ENCODE measurements around the gene MON2.
A peak's percentile ranks its signal among the peaks of the same experiment; 100 is the strongest.
"Not testable (repeated sequence)": the region's sequence is repeated elsewhere in the genome, so short reads cannot be mapped to it uniquely, and the experiment has no call there.

Gene MON2, protein sequence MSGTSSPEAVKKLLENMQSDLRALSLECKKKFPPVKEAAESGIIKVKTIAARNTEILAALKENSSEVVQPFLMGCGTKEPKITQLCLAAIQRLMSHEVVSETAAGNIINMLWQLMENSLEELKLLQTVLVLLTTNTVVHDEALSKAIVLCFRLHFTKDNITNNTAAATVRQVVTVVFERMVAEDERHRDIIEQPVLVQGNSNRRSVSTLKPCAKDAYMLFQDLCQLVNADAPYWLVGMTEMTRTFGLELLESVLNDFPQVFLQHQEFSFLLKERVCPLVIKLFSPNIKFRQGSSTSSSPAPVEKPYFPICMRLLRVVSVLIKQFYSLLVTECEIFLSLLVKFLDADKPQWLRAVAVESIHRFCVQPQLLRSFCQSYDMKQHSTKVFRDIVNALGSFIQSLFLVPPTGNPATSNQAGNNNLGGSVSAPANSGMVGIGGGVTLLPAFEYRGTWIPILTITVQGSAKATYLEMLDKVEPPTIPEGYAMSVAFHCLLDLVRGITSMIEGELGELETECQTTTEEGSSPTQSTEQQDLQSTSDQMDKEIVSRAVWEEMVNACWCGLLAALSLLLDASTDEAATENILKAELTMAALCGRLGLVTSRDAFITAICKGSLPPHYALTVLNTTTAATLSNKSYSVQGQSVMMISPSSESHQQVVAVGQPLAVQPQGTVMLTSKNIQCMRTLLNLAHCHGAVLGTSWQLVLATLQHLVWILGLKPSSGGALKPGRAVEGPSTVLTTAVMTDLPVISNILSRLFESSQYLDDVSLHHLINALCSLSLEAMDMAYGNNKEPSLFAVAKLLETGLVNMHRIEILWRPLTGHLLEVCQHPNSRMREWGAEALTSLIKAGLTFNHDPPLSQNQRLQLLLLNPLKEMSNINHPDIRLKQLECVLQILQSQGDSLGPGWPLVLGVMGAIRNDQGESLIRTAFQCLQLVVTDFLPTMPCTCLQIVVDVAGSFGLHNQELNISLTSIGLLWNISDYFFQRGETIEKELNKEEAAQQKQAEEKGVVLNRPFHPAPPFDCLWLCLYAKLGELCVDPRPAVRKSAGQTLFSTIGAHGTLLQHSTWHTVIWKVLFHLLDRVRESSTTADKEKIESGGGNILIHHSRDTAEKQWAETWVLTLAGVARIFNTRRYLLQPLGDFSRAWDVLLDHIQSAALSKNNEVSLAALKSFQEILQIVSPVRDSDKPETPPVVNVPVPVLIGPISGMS (N-terminal part only)

DNA sequence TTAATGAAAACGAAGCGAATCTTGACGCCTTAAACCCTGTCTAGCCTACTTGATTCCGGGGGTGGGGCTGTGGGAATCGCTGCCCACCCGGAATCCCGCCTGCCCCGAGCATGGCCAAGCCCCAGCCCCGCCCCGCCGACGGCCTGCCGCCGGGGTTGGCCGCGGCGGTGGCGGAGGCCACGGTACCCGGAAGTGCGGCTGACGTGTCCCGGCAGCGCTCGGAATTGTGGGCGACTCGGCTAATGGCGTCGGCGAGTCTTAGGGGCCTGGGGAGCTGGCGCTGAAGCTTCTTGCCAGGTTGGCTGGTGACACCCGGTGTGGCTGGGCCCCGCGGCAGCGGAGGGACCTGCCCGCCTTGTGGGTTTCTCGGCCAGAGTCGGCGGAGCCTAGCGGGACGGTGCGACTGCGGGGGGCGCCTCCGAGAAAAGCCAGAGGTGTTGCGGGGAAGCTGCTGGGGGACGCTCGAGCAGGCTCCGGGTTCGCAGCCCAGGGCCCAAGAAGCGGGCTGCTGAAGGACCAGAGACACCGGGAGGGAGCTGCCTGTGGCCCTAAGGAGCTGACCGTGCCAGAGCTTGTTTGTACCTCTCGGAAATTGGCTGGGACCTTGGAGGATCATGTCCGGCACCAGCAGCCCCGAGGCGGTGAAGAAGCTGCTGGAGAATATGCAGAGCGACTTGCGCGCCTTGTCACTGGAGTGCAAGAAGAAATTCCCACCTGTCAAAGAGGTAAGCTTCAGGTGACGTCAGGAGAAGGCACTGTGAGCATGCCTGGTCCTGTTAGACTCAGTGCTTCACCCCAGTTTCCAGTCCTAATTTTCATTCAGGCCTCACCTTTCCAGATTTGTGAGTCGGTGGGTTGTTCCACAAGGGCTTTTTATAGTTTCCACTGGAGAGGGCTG, at the start of gene MON2:
MON2 (plus strand) TSS at position 233 of the 898 bp plus-strand sequence; CDS start at position 615, 382 bp downstream.
- FAIRE-seq (peak; percentile 86), DNase-seq (ENCODE audit: low spot score) (peak; percentile 95)

- no peak for DNase-seq (ENCODE audit: low spot score)
- FAIRE-seq, result no peak
These were observed 40.5 kb upstream of the MON2 start for GRCh38 chr12:62426089-62426488.

GRCh38 chr12:62429457-62429856, 37.2 kb upstream of the MON2 start:
- DNase-seq (ENCODE audit: low spot score) (no peak), FAIRE-seq (no peak)

- FAIRE-seq (no peak), DNase-seq (ENCODE audit: low spot score) (peak; percentile 14)
These were observed 31.9 kb upstream of the MON2 start for GRCh38 chr12:62434494-62435302.

GRCh38 chr12:62435303-62436163, 31.1 kb upstream of the MON2 start:
- no peak for FAIRE-seq
- peak; percentile 67 for DNase-seq (ENCODE audit: low spot score)

DNA sequence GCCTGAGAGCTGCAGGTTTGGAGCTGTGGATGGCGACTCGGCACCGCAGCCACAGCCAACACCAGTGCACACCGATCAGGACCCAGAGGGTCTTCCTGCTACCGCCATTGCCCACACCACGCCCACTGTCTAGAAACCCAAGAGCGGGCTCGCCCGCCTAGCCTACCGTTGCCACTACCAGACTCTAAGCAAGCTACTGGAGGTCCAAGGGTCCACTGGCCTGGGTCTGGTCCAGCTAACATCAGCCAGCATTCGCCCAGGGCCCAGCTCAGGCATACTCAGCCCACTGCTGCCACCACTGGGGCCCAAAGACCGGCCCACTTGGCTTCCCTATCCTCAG, 30.5 kb upstream of the MON2 start:
- FAIRE-seq, result no peak
- no peak for DNase-seq (ENCODE audit: low spot score)

GRCh38 chr12:62438098-62438692, 28.4 kb upstream of the MON2 start:
- DNase-seq (ENCODE audit: low spot score), result peak; percentile 35
- FAIRE-seq, result no peak

DNA sequence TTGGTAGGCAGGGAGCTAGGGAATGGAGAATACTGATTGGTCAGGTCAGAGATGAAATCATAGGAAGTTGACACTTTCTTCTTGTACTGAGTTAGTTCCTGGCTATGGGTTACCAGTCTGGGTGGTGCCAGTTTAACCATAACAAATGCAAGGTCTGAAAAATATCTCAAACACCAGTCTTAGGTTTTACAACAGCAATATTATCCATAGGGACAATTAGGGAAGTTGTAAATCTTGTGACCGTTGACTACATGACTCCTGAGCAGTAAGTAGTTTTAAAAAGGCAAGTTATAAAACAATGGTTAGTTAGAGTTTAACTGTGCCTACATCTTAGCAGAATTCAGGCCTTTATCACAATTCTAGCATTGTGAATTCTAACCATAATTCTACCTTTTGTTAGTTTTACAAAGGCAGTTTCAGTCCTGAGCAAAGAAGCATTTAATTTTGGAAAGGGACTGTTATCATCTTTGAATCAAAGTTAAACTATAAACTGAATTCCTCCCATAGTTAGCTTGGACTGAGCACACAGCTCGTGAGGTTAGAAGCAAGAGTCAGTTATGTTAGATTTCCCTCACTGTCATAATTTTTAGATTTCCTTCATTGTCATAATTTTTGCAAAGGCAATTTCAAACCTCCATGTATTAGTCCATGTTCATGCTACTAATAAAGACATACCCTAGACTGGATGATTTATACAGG, 19.7 kb upstream of the MON2 start:
- no peak for FAIRE-seq
- no peak for DNase-seq (ENCODE audit: low spot score)

- FAIRE-seq (no peak), DNase-seq (ENCODE audit: low spot score) (no peak)
These were observed 18.2 kb upstream of the MON2 start for GRCh38 chr12:62448436-62448835.

GRCh38 chr12:62455429-62455828, 11.2 kb upstream of the MON2 start:
- not testable (repeated sequence) for DNase-seq (ENCODE audit: low spot score); FAIRE-seq

- DNase-seq (ENCODE audit: low spot score) (no peak), FAIRE-seq (no peak)
These were observed 8.0 kb upstream of the MON2 start for GRCh38 chr12:62458626-62459025.

- no peak for FAIRE-seq
- DNase-seq (ENCODE audit: low spot score), result no peak
These were observed 6.7 kb upstream of the MON2 start for GRCh38 chr12:62459976-62460375.

- DNase-seq (ENCODE audit: low spot score); FAIRE-seq: not testable (repeated sequence)
These were observed 5.3 kb upstream of the MON2 start for GRCh38 chr12:62461171-62461837.

- not testable (repeated sequence) for DNase-seq (ENCODE audit: low spot score); FAIRE-seq
These were observed 3.4 kb upstream of the MON2 start for GRCh38 chr12:62463252-62463651.

- FAIRE-seq (no peak), DNase-seq (ENCODE audit: low spot score) (peak; percentile 53)
These were observed 520 bp upstream of the MON2 start for GRCh38 chr12:62466018-62466593.

DNA sequence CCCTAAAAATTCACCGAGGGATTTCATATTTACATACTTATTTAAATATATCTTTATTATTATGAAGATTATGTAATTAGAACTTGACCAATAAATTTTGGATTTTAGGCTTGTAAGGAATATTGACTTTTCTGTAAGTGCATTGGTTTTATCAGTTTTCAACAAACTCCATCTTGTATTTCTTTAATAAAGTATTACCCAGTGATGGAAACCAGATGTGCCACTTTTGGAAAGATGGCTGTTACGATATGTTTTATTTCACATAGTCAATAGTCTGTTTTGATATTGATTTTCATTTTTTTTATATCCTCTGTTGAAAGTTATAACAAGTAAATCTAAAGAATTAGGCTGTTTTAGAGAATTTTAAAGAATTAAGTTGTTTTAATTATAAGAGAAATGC, 1.8 kb downstream of the MON2 start:
- no peak for FAIRE-seq
- no peak for DNase-seq (ENCODE audit: low spot score)

DNA sequence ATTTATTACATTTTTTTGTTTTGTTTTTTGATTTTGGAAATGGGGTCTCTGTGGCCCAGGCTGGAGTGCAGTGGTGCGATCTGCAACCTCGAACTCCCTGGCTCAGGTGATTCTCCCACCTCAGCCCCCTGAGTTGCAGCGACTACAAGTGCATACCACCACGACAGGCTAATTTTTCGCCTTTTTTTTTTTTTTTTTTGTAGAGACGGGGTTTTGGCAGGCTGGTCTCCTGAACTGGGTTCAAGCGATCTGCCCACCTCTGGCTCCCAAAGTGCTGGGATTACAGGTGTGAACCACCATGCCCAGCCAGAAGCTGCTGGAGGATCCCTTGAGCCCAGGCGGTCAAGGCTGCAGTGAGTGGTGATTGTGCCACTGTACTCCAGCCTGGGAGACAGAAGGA, 2.3 kb downstream of the MON2 start:
- DNase-seq (ENCODE audit: low spot score) (no peak), FAIRE-seq (no peak)

Data from urothelium cell line (cell line).